Activated naive CD4-positive, alpha-beta T cell treated with anti-CD3 and anti-CD28 coated beads, Interleukin-2, amount 10 ng/mL, durations not matched to agents 7 days and 5 days (primary cell): Measurements from ENCODE around the gene PDCD4.

Experiments
- CTCF ChIA-PET: fragments of 350-600 bp; sonication (Branson Sonifier 250); formaldehyde crosslinking; loops from one replicate; lab custom pipeline; 2021; ENCODE audit warnings: antibody characterized with exemption; lab: Charles Lee
- DNase-seq: peaks from one replicate; pipeline ENCODE4 v3.0.0-alpha.2; 2020
- H3K27ac Mint-ChIP-seq: one replicate; pipeline ENCODE4 v1.8.0; 2021; ENCODE audit warnings: mild to moderate bottlenecking, moderate library complexity, mixed read lengths
- H3K27me3 Mint-ChIP-seq: one replicate; pipeline ENCODE4 v1.8.0; 2021; ENCODE audit warnings: mild to moderate bottlenecking, mixed read lengths
- H3K36me3 Mint-ChIP-seq: one replicate; pipeline ENCODE4 v1.8.0; 2021; ENCODE audit warnings: mixed read lengths
- H3K4me1 Mint-ChIP-seq: one replicate; pipeline ENCODE4 v1.8.0; 2021; ENCODE audit warnings: mixed read lengths
- H3K4me3 Mint-ChIP-seq: one replicate; pipeline ENCODE4 v1.8.0; 2021; ENCODE audit warnings: mild to moderate bottlenecking, moderate library complexity, mixed read lengths
- H3K9me3 Mint-ChIP-seq: one replicate; pipeline ENCODE4 v1.8.0; 2021; ENCODE audit warnings: mixed read lengths

PDCD4 gene

GRCh38 chr10:110870823-110871297, 868 bp upstream of the PDCD4 start:
- peaks cover 76% of the 10 kb centered on the region for H3K4me1 Mint-ChIP-seq
- peak overlapping the region; percentile 94 for H3K27ac Mint-ChIP-seq
- H3K27me3 Mint-ChIP-seq: no peaks in the 10 kb centered on the region
- H3K4me3 Mint-ChIP-seq: peak overlapping the region; percentile 89
- peaks cover 22% of the 10 kb centered on the region for H3K36me3 Mint-ChIP-seq
- DNase-seq: no peak
- no peaks in the 10 kb centered on the region for H3K9me3 Mint-ChIP-seq
- CTCF ChIA-PET: interaction anchor here (1.0 kb wide), 1 partner anchor 68 kb away, joined by 3 read pairs; no protein-coding TSS in a partner anchor

DNA sequence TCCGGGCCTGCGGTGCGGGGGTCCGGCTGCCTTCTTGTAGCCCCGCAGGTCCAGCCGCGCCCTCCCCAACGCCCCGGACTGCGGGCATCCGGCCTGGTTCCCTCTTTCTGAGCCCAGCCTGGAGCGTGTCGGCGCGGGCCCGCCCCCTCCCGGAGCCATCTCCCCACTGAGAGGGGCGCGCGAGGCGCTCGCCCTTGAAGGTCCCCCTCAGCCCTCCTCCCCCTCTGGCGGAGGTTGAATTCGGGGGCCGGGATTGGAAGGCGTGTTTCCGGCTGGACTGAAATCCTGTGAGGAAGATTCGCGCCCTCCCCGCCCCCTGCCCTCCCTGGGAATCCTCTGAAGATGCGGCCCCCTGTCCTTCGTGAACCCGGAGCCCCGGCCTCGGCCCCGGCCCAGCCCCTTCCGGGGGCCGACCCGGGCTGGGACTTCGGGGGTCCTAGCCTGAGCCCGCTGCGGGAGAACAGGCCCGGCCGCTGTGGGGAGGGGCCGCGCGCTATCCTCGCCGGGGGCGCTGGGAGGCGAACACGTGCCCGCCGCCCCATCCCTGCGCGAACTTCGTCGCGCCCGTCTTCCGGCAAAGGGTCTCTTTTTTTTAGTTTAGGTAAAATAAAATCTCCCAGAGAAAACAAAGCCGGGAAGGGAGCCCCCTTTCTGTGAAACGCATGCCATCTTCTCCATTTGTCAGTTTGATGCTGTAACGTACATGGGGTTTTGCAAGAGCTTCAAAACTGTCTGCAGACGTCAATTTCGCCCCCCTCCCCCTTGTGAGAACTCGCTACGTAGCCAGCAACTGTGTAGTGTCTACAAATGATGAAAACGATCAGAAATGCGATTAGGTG, 636 bp downstream of the PDCD4 start:
- peak; percentile 86 for DNase-seq
- Mint-ChIP-seq H3K9me3 (no peaks in the 10 kb centered on the region), H3K4me3 (peak overlapping the region; percentile 89), H3K27ac (peak overlapping the region; percentile 94), H3K36me3 (peaks cover 26% of the 10 kb centered on the region), H3K27me3 (no peaks in the 10 kb centered on the region), H3K4me1 (peaks cover 69% of the 10 kb centered on the region)
- CTCF ChIA-PET: interaction anchor here (1.0 to 2.2 kb wide), 10 partner anchors 7 to 126 kb away, joined by 3 to 8 read pairs (median 4); no protein-coding TSS in a partner anchor

GRCh38 chr10:110872984-110873923, 1.5 kb downstream of the PDCD4 start:
- CTCF ChIA-PET: interaction anchor here (1.0 to 2.2 kb wide), 9 partner anchors 8 to 127 kb away, joined by 3 to 8 read pairs (median 4); no protein-coding TSS in a partner anchor
- Mint-ChIP-seq H3K27me3 (no peaks in the 10 kb centered on the region), H3K9me3 (no peaks in the 10 kb centered on the region), H3K27ac (peak overlapping the region; percentile 93), H3K36me3 (peaks cover 35% of the 10 kb centered on the region), H3K4me3 (peak overlapping the region; percentile 87), H3K4me1 (peaks cover 65% of the 10 kb centered on the region)
- DNase-seq: no peak

GRCh38 chr10:110873951-110874350, 2.2 kb downstream of the PDCD4 start:
- CTCF ChIA-PET: interaction anchor here (1.4 to 2.2 kb wide), 3 partner anchors 9 to 128 kb away, joined by 4 to 8 read pairs (median 6); no protein-coding TSS in a partner anchor
- Mint-ChIP-seq H3K27me3 (no peaks in the 10 kb centered on the region), H3K36me3 (peaks cover 40% of the 10 kb centered on the region), H3K4me1 (peaks cover 58% of the 10 kb centered on the region), H3K9me3 (no peaks in the 10 kb centered on the region), H3K4me3 (peak overlapping the region; percentile 78), H3K27ac (no peak overlapping the region)
- DNase-seq: no peak

DNA sequence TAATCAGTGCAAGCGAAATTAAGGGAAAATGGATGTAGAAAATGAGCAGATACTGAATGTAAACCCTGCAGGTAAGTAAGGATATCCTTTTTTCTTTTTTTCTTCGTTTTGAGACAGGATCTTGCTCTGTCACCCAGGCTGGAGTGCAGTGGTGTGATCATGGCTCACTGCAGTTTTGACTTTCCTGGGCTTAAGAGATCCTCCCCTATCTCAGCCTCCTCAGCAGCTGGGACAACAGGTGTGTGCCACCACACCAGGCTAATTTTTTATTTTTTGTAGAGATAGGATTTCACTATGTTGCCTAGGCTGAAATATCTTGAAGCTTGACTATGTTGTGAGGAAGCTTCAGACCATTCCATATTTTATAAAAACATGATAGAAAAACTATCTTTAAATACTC, 4.3 kb downstream of the PDCD4 start:
- CTCF ChIA-PET: interaction anchor here (0.9 to 1.2 kb wide), 4 partner anchors 15 to 104 kb away, joined by 3 to 4 read pairs (median 3); no protein-coding TSS in a partner anchor
- no peaks in the 10 kb centered on the region for H3K27me3 Mint-ChIP-seq
- DNase-seq: no peak
- peaks cover 36% of the 10 kb centered on the region for H3K36me3 Mint-ChIP-seq
- H3K4me1 Mint-ChIP-seq: peaks cover 42% of the 10 kb centered on the region
- no peaks in the 10 kb centered on the region for H3K9me3 Mint-ChIP-seq
- no peak overlapping the region for H3K4me3 Mint-ChIP-seq
- no peak overlapping the region for H3K27ac Mint-ChIP-seq

DNA sequence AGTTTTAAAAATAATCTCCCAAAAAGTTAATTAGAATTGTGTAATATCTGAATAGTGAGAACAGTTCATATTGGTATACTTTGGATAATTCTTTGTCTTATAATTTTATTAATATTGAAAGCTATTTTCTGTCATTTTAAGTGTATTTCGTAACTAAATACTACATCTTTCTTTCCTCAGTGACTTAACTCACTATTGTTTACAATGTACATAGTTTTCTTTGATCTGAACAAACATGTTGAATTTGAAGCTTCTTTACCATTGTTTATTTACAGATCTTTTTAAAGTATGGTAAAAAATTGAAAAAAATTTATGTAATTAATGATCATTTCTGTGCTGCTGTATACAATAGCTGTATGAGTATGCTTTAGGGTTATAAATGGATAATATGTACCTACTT, 5.1 kb downstream of the PDCD4 start:
- H3K4me3 Mint-ChIP-seq: no peak overlapping the region
- no peak overlapping the region for H3K27ac Mint-ChIP-seq
- peaks cover 41% of the 10 kb centered on the region for H3K4me1 Mint-ChIP-seq
- peaks cover 41% of the 10 kb centered on the region for H3K36me3 Mint-ChIP-seq
- no peak for DNase-seq
- H3K27me3 Mint-ChIP-seq: no peaks in the 10 kb centered on the region
- no peaks in the 10 kb centered on the region for H3K9me3 Mint-ChIP-seq
- CTCF ChIA-PET: interaction anchor here (1.1 to 1.6 kb wide), 5 partner anchors 16 to 131 kb away, joined by 3 to 5 read pairs (median 4); no protein-coding TSS in a partner anchor

- no peak overlapping the region for H3K4me3 Mint-ChIP-seq
- H3K9me3 Mint-ChIP-seq: no peaks in the 10 kb centered on the region
- H3K27ac Mint-ChIP-seq: no peak overlapping the region
- DNase-seq: no peak
- CTCF ChIA-PET: interaction anchor here (1.2 kb wide), 1 partner anchor 76 kb away, joined by 5 read pairs; no protein-coding TSS in a partner anchor
- no peaks in the 10 kb centered on the region for H3K27me3 Mint-ChIP-seq
- H3K4me1 Mint-ChIP-seq: peaks cover 46% of the 10 kb centered on the region
- H3K36me3 Mint-ChIP-seq: peaks cover 58% of the 10 kb centered on the region
Observed at GRCh38 chr10:110880012-110880411, 8.3 kb downstream of the PDCD4 start.

DNA sequence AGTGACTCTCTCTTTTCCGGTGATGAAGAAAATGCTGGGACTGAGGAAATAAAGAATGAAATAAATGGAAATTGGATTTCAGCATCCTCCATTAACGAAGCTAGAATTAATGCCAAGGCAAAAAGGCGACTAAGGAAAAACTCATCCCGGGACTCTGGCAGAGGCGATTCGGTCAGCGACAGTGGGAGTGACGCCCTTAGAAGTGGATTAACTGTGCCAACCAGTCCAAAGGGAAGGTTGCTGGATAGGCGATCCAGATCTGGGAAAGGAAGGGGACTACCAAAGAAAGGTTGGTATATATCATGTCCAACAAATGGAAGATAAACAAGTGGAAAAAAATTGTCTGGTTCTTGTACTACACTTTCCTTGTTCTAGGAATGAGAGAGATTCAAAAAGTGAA, 9.5 kb downstream of the PDCD4 start:
- no peak overlapping the region for H3K4me3 Mint-ChIP-seq
- H3K36me3 Mint-ChIP-seq: peaks cover 65% of the 10 kb centered on the region
- DNase-seq: no peak
- H3K9me3 Mint-ChIP-seq: no peaks in the 10 kb centered on the region
- H3K27ac Mint-ChIP-seq: no peak overlapping the region
- no peaks in the 10 kb centered on the region for H3K27me3 Mint-ChIP-seq
- CTCF ChIA-PET: interaction anchor here (1.2 kb wide), 1 partner anchor 77 kb away, joined by 5 read pairs; no protein-coding TSS in a partner anchor
- H3K4me1 Mint-ChIP-seq: peaks cover 43% of the 10 kb centered on the region

GRCh38 chr10:110881905-110882304, 10.2 kb downstream of the PDCD4 start:
- H3K4me1 Mint-ChIP-seq: peaks cover 42% of the 10 kb centered on the region
- no peak for DNase-seq
- H3K9me3 Mint-ChIP-seq: no peaks in the 10 kb centered on the region
- H3K27me3 Mint-ChIP-seq: no peaks in the 10 kb centered on the region
- peaks cover 67% of the 10 kb centered on the region for H3K36me3 Mint-ChIP-seq
- H3K4me3 Mint-ChIP-seq: no peak overlapping the region
- H3K27ac Mint-ChIP-seq: no peak overlapping the region
- CTCF ChIA-PET: interaction anchor here (1.9 kb wide), 1 partner anchor 136 kb away, joined by 6 read pairs; no protein-coding TSS in a partner anchor

DNA sequence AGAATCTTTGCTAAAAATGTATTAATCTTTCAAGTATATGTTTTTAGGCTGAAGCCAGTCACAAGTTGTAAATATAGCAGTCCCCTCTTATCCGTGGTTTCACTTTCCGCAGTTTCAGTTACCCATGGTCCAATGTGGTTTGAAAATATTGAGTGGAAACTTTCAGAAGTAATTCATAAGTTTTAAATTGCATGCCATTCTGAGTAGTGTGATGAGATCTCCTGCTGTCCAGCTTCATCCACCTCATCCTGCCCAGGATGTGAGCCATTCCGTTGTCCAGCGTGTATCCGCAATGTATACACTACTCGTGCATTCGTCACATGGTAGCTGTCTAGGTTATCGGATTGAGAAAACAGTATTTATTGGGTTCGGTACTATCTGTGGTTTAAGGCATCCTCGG, 12.2 kb downstream of the PDCD4 start:
- DNase-seq: no peak
- Mint-ChIP-seq H3K36me3 (peaks cover 61% of the 10 kb centered on the region), H3K4me3 (peak overlapping the region; percentile 24), H3K27ac (peak overlapping the region; percentile 12), H3K9me3 (no peaks in the 10 kb centered on the region), H3K27me3 (no peaks in the 10 kb centered on the region), H3K4me1 (peaks cover 37% of the 10 kb centered on the region)
- CTCF ChIA-PET: interaction anchor here (1.4 to 1.6 kb wide), 3 partner anchors 10 to 81 kb away, joined by 3 to 4 read pairs (median 3); no protein-coding TSS in a partner anchor

DNA sequence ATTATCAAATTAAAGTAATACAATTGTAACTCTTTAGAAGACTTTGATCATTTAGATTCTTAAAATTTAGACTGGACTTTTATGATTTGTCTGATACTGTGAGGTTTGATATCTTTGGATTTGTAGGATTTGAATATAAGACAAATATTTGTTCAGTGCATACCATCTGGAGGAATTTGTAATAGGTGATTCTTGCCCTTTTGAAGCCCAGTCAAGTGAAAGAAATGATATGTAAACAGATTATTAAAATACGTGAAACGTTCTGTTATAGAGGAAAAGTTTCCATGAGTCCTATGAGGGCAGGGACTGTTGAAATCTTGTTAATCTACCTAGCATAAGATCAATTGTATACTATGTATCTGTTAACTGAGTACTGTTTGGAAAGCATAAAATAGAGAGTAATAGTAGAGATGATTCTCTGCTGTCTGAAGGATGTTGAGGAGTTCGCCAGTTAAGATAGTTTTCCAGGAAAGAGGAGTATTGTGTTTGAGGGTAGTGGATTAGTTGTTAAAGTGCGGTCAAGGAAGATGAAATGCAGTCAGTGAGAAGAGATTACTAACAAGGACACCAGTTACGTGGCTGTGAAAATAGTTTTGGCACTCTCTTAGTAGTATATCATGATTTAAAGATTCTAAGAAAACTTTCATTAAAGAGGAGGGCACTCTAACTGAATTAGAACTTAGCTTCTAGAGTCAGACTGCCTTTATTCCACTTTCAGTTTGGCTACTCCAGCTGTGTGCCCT, 14.4 kb downstream of the PDCD4 start:
- no peaks in the 10 kb centered on the region for H3K9me3 Mint-ChIP-seq
- no peaks in the 10 kb centered on the region for H3K27me3 Mint-ChIP-seq
- peaks cover 32% of the 10 kb centered on the region for H3K4me1 Mint-ChIP-seq
- DNase-seq: no peak
- CTCF ChIA-PET: interaction anchor here (1.6 to 1.7 kb wide), 2 partner anchors 112 to 1251 kb away, joined by 3 to 5 read pairs; no protein-coding TSS in a partner anchor
- no peak overlapping the region for H3K27ac Mint-ChIP-seq
- no peak overlapping the region for H3K4me3 Mint-ChIP-seq
- peaks cover 60% of the 10 kb centered on the region for H3K36me3 Mint-ChIP-seq

GRCh38 chr10:110887560-110887959, 15.8 kb downstream of the PDCD4 start:
- no peak overlapping the region for H3K27ac Mint-ChIP-seq
- no peak overlapping the region for H3K4me3 Mint-ChIP-seq
- no peaks in the 10 kb centered on the region for H3K27me3 Mint-ChIP-seq
- peaks cover 24% of the 10 kb centered on the region for H3K4me1 Mint-ChIP-seq
- CTCF ChIA-PET: interaction anchor here (1.3 to 1.7 kb wide), 3 partner anchors 114 to 1249 kb away, joined by 3 to 5 read pairs (median 3); no protein-coding TSS in a partner anchor
- no peaks in the 10 kb centered on the region for H3K9me3 Mint-ChIP-seq
- DNase-seq: no peak
- peaks cover 56% of the 10 kb centered on the region for H3K36me3 Mint-ChIP-seq
